HG03095 (cell line): ENCODE data around the gene ADAM15.

Source experiments
- ATAC-seq: cut with Tn5 transposase; IDR thresholded peaks from one replicate; pipeline ENCODE4 v1.9.1; 2021; ENCODE audit warnings: moderate library complexity; ENCODE audit not compliant: unreplicated experiment

ADAM15 gene

DNA sequence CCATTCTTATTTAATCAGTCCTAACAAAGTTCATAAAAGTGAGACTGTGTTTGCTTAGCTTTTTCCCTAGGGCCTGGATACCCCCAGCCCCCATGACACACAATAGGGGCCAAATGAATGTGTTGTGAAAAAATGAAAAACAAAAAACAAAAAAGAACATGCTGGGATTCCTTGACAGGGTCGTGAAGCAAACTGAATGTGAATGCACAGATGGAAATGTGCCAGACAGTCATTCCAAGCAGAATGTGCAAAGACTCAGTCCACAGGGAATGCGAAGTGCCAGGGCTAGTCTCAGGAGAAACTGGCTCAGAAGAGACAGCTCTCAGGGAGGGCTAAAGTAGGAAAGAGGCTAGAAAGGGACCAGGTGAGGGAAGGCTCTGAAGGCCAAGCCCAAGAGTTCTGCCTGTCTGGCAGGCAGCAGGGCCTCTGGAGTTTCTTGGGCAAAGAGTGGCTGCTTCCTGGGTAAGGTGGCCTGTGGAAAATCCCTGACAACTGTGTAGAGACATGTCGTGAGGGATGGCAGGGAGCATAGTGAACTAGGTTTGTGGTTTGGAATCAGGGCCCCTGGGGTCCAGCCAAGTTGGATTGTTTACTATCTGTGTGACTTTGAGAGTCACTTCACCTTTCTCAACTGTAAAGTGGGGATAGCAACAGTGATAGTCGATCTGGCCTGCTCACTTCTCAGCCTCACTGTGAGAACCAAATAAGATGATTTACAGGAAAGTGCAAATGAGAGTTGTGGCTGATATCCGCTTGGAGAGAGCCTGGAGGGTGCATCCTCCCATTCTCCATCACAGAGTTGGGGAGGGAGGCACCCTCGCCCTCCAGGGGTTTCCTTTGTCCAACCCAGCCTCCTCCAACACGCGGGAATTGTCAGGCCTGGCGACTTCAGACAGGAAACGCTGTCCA, 1.2 kb upstream of the ADAM15 start:
- ATAC-seq, result no peak

DNA sequence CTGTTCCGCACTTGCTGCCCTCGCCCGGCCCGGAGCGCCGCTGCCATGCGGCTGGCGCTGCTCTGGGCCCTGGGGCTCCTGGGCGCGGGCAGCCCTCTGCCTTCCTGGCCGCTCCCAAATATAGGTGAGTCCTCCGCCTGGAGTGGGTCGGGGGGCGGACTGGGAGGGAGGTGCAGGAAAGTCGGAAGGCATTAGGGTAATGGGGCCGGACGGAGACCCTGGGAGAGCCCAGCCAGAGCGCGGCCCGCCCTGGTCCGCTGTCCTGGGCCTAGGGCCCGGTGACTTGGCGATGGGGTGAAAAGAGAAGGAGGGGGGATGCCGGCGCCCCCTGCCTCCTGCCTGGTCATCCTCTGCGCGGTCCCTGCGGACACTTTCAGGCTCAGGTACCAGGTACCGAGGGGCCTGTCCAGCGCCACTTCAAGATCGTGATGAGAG, 243 bp downstream of the ADAM15 start:
- no peak for ATAC-seq

DNA sequence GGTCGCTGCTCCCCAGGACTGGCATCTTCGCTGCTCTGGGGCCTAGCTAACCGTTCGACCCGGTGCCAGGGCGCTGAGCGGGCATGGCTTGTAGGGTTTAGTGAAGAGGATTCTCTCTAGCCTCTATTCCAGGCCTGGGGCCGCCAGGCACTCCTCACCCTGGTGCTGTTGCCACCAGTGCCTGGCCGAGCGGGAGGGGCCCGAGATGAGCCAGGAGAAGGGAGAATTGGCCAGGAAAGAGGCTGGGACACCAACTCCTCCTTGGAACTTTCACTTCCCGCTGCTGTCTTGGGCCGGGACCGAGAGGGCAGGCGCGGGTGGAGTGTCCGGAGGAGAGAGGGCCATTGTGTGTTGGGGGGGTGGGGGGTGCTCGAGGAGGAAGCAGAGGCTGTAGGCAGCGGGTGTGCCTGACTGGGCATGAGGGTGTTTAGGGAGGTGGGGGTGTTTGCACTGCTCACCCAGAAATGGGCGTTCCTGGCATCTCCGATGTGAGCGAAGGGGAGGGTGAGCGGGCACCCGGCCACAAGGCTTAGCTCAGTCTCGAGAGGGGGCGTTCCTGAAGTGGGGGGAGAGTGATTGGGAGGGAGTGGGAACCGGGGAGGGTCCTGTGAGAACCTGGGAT, 772 bp downstream of the ADAM15 start:
- ATAC-seq, result no peak

DNA sequence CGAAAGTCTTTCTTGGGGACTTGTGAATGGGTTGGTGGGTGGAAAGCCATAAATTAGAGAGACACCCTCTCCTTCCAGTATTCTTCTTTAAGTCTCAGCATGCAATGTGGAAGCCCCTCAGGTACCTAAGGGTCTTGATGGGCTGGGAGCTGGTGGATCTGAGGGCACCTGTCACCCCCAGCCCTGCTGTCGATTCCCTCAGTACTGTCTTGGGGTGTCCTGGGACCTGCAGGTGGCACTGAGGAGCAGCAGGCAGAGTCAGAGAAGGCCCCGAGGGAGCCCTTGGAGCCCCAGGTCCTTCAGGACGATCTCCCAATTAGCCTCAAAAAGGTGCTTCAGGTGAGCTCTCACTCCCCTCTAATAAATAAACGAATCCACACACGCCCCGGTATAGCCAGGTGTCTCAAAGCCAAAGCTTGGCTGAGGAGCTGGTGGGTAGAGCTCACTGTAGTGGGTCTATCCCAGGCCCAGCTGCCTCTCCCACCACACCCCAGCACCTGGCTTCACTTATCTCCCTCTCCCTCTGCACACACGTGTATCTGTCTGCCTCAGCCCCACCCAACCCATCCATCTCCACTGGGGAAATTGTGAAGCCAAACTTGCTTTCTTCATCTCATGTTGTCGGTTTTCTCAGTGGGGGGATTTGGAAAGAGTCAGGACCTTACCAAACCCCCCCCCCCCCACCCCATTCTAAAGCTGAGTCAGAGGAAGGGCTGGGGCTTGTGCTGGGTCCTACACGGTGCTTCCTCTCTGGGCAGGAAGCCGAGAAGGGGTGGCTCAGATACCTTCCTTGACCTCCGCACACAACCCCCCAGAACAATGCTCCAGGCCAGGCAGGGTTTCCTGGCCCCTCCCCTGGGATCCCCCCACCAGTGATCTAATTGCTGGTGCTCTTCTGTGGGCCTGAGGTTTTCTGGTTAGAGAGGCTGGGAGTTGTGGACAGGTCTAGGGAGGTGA, 1.6 kb downstream of the ADAM15 start:
- no peak for ATAC-seq

DNA sequence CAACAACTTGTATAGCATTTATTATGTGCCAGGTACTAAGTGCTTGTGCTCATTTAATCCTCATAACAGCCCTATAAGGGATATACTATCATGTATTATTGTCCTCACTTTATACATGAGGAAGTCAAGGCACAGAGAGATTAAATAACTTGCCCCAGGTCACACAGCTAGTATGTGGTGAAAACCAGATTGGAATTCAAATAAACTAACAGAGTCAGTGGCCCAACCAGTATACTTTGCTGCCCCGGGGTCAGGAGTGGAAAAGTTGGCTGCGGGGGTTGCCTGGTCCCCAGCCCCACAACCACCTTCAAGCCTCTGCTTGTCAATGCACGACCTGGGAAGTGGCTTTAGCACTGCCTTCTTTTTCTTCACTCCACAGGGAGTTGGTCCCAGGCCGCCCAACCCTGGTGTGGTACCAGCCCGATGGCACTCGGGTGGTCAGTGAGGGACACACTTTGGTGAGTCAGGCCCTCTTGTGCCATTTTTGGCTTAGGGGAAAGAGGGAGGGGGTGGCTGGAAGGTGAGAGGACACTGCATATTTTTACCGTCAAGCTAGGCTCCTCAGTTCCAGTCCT, 2.5 kb downstream of the ADAM15 start:
- no peak for ATAC-seq

DNA sequence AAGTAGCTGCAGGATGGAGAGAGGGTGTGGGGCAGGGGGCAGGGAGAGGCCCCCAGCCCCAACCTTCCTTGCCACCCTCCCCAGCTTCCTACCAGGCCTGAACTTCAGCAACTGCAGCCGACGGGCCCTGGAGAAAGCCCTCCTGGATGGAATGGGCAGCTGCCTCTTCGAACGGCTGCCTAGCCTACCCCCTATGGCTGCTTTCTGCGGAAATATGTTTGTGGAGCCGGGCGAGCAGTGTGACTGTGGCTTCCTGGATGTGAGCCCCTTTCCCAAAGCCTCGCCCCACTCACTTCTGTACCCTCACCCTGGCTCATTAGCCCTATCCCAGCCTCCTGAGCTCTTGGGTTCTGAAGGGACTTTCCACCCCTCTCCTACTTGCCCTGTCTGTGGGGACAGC, 6.0 kb downstream of the ADAM15 start:
- no peak for ATAC-seq

DNA sequence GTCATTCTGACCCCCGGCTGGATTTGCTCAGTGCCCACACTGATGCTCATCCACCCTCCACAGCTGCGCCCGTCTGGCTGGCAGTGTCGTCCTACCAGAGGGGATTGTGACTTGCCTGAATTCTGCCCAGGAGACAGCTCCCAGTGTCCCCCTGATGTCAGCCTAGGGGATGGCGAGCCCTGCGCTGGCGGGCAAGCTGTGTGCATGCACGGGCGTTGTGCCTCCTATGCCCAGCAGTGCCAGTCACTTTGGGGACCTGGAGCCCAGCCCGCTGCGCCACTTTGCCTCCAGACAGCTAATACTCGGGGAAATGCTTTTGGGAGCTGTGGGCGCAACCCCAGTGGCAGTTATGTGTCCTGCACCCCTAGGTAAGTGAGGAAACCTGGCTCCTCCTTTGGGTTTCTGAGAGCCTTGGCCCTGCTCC, 6.7 kb downstream of the ADAM15 start:
- ATAC-seq, result no peak

DNA sequence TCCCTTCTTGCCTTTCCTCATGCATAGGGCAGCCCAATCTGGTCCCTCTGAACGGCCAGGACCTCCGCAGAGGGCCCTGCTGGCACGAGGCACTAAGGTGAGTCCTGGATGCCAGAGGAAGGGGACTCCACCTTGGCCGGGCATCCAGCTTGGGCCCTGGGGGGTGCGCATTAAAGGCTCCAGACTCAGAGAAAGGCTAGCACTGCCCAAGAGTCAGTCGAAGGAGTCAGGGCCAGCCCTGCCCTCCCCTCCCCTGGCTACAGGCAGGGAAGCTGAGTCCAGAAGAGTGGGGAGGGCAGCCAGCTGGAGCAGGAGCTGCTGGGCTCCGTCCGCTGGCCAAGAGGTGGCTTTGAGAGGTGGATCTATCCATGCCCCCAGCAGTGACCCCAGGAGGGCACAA, 9.6 kb downstream of the ADAM15 start:
- ATAC-seq, result no peak

DNA sequence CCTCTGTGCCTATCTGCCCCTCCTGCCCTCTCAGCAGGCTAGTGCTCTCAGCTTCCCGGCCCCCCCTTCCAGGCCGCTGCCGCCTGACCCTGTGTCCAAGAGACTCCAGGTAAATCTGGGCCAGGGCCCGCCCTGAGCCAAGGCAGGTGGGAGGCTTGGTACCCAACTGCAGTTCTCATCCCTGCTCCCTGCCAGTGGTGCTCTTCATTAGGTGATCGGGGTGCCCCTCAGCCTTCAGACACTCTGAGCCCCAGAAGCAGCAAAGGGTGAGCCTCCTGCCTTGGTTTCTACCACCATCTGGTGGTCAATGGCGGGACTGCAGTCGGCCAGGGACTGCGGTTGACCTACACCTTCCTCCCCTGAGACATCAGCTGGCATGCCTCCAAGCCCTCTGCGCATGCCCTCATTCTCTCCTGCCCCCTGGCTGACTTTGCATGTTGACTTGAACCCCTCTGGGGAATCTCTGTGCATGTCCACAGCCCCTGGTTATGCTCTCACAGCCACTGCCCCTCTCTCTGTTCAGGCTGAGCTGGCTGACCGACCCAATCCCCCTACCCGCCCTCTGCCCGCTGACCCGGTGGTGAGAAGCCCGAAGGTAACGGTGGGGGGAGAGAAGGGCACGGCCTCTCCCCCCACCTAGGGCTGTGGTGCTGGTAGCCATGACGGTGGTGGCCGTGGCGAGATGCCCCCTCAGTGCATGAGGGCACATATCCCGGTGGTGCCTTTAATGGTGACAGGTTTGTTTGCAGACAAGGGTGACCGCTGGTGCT, 10.4 kb downstream of the ADAM15 start:
- peak; percentile 40 for ATAC-seq

DNA sequence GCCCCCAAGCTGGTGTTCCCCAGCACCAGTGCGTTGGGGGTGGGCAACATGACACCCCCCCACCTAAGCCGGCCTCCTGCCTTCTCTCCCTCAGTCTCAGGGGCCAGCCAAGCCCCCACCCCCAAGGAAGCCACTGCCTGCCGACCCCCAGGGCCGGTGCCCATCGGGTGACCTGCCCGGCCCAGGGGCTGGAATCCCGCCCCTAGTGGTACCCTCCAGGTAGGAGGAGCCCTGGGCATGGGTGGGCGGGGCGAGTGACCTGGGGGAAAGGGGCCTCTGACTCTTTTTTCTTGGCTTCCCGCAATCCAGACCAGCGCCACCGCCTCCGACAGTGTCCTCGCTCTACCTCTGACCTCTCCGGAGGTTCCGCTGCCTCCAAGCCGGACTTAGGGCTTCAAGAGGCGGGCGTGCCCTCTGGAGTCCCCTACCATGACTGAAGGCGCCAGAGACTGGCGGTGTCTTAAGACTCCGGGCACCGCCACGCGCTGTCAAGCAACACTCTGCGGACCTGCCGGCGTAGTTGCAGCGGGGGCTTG, 11.1 kb downstream of the ADAM15 start:
- ATAC-seq, result no peak

DNA sequence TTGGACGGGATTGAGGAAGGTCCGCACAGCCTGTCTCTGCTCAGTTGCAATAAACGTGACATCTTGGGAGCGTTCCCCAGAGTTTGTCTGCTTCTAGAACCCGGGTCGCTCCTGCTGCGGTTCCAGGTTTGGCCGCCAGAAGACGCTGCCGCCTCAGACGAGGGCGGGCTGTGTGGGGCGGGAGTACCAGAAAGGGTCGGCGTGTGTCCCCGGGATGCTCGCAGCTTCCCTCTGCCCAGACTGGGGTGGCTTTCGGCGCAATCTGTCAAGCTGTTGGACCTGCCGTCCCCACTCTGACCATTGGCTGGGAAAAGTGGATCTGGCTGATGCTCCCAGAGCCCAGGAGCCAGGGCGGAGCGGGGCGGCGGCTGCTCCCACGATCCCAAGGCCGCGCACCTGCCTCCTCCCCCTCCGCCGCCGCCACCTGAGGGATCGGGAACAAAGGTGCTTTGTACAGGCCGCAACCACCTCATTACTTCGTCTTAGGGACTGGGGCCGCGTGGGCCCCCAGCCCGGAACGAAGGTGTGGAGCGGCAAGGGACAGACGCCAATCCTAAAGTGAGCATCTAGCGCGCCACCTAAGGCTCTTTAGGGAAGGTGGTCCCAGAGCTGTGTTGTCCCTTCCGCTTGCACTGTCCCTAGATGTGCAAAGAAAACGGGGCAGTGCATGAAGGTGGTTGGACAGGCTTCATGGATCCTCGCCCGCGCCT, 11.7 kb downstream of the ADAM15 start:
- no peak for ATAC-seq

DNA sequence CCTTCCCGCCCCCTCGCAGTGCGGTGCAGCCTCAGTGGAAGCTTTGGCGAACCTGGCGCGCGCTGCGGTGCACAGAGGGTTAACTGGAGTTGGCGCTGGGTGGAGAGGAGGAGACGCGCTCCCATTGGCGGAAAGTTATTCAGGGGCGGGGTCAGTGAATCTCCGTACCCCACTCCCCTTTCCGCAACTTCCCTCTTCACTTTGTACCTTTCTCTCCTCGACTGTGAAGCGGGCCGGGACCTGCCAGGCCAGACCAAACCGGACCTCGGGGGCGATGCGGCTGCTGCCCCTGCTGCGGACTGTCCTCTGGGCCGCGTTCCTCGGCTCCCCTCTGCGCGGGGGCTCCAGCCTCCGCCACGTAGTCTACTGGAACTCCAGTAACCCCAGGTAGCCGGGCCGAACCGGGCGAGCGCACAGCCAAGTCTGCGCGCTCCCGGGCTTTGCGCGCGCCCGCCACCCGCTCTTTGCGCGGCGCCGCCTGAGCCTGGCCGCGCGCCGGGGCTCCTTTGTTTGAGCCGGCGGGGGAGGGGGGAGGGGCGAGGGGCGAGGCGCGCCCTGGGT, 12.5 kb downstream of the ADAM15 start, which contains the start of gene EFNA4:
EFNA4 (plus strand) TSS at position 191 of the 561 bp plus-strand sequence; CDS start at position 275, 84 bp downstream.
- peak; percentile 64 for ATAC-seq

DNA sequence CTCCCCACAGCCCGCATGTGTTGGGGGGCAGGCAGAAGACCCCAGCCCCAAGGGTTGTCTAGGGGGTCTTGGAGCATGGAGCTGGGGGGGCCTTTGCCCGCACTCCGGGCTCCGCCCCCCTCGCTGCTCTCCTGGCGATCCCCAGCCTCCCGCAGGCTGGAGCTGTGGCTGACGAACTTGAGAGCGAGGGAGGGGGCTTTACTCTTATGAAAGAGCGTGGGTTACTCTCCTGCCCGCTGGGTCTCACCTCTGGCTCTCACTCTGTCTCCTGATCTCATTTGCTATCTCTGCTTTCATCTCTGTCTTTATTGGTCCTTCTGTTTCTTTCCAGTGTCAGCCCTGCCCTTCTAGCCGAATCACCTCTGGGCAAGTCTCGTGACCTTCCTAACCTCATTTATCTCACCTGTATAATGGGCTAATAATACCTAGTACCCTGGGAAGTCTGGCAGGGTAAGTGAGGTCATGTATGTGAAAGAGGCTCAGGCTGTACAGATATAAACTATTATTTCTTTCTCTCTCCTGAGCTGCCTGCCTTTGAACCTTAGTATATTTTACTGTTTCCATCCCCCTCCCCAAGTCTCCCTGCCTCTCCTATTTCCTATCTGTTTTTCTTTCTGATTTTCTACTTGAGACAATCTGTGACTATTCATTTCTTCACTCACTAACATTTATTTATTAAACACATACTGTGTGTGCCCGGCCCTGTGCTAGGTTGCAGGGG, 13.2 kb downstream of the ADAM15 start:
- ATAC-seq, result no peak

DNA sequence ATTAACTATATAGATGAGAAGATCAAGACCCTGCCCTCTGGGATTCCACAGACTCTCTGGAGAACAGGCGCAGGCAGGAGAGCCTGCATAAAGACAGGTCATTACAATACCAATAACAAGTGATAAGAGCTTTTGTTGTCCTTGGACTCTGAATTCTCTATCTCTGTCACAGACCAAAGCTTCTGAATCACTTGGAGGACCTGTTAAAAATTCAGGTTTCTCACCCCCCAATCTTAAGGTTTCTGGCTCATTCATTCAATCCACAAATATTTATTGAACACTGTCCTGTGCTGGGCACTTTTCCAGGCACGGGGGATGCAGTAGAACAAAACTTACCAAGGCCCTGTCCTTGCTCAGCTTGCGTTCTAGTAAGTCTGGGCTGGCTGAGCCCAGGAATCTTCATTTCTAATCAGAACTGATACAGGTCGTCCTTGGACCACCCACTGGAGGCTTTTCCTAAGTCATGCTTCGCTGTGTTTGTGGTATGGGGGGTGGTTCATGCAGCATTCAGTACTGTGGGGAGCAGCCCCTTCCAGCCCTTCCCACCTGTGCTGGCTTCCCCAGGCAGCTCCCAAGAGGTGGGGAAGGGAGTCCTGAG, 13.8 kb downstream of the ADAM15 start:
- no peak for ATAC-seq

DNA sequence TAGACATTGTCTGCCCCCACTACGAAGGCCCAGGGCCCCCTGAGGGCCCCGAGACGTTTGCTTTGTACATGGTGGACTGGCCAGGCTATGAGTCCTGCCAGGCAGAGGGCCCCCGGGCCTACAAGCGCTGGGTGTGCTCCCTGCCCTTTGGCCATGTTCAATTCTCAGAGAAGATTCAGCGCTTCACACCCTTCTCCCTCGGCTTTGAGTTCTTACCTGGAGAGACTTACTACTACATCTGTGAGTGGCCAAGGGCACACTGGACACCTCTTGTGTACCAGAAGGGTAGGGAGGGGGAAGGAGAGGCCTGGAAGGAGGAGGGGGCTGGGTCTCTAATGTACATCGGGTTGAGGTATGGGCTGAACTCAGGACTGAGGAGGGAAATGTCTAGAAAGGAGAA, 15.7 kb downstream of the ADAM15 start:
- no peak for ATAC-seq

DNA sequence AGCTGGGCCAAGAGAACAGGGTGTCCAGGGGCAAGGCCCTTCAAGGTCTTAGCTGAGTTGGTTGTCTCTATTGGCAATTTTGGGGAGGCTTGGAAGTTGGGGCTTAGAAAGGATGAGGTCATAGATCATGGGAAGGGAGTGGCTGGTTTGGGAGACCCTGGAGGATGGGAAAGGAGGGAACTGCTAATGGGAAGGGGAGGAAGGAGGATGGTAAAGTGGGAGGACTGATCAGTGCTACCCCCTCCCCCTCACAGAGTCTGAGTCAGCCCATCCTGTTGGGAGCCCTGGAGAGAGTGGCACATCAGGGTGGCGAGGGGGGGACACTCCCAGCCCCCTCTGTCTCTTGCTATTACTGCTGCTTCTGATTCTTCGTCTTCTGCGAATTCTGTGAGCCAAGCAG, 17.5 kb downstream of the ADAM15 start:
- no peak for ATAC-seq

DNA sequence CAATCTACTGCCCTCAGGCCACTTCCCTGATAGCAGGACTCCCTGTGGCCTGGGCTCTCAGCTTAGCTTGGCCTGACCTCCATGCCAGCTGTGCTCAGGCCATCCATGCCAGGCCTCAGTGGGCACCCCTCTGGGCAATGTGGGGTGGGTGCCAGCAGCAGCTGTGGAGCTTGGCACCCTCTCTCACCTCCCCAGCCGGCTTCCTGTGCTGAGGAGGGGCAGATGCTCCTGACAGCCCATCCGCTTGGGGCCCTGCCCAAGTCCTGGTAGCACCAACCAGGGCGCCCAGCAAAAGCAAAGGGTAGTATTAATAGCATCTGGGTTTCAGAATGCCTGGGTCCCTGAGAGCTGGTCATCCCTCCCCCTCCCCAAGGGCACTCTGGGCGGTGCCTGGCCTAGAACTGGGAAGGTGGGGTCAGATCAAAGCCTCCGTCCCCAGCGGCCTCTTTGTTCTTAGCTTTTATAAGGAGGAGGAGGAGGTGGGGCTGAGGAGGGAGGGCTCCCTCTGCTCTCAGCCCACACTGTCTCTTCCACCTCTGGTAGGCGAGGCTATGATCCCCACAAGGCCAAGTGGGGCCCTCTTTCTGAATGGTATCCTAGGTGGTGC, 18.5 kb downstream of the ADAM15 start:
- ATAC-seq, result no peak
